Fibroblast of lung (primary cell): ENCODE measurements around the gene ATXN7L1.

Experiments used
- CTCF ChIP-seq, 2 donors: IDR thresholded peaks in 1 of 2; conservative IDR thresholded peaks in 1 of 2; 1 replicate in 1 of 2; 2 replicates in 1 of 2; pipeline ENCODE4 v1.5.1; 2011 to 2012; ENCODE audit warnings: low read length in 2 of 2, control low read depth in 1 of 2, inconsistent platforms in 1 of 2, low read depth in 1 of 2, mild to moderate bottlenecking in 1 of 2
- EZH2 ChIP-seq: IDR thresholded peaks from 2 replicates; pipeline ENCODE4 v1.5.1; 2012; ENCODE audit warnings: low read length, control low read depth, mild to moderate bottlenecking; ENCODE audit errors: missing control alignments

GRCh38 chr7:105920766-105921165 is 44.4 kb upstream of the ATXN7L1 start:
- TF ChIP-seq CTCF (conservative IDR thresholded peaks at IDR 0.05 in 1 of 2, IDR thresholded peaks at IDR 0.05 in 1 of 2; ENCODE audit: low read depth in 1 of 2, low read length in 2 of 2): no peak
- no peak for TF ChIP-seq EZH2
